SKM-1 treated with dmso at 0.1 percent for 144 hours (cell line): Measurements from ENCODE around the gene NGEF.
"Not testable (repeated sequence)": the region's sequence is repeated elsewhere in the genome, so short reads cannot be mapped to it uniquely, and the experiment has no call there.

ENCODE experiments used
- DNase-seq: peaks from one replicate; lab custom pipeline; 2025; ENCODE audit not compliant: unreplicated experiment; lab: John Stamatoyannopoulos, UW

NGEF gene

DNA sequence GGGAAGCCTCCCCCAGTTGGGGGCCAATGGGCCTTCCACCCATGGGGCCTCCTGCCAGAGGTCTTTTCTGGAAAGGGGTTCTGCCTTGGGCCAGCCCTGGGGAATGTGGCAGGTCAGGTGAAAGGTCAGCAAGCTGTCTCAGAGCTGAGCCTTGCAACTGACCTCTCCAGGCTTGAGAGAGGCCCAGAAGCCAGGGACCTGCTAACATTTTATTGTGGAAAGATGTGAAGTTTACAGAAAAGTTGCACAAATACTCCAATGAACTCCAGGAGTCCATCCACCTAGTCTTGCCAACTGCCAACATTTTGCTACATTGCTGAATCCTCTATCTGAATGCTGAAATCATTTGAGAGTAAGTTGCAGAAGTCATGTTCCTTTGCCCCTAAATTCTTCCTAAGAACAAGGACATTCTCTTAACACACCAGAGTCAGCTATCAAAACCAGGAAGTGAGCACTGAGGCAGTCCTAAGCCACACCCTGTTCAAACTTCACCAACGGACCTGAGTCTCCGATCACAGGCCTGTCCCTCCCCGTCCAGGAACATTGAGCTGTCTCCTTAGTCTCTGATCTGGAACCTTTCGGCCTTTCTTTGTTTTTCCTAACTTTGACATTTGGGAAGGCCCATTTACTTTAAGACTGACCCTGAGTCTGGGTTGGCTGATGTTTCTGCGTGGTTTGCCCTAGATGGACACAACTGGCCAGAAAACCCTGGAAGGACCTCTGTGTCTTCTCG, 139.0 kb downstream of the NGEF start:
- peak; percentile 66 for DNase-seq

DNA sequence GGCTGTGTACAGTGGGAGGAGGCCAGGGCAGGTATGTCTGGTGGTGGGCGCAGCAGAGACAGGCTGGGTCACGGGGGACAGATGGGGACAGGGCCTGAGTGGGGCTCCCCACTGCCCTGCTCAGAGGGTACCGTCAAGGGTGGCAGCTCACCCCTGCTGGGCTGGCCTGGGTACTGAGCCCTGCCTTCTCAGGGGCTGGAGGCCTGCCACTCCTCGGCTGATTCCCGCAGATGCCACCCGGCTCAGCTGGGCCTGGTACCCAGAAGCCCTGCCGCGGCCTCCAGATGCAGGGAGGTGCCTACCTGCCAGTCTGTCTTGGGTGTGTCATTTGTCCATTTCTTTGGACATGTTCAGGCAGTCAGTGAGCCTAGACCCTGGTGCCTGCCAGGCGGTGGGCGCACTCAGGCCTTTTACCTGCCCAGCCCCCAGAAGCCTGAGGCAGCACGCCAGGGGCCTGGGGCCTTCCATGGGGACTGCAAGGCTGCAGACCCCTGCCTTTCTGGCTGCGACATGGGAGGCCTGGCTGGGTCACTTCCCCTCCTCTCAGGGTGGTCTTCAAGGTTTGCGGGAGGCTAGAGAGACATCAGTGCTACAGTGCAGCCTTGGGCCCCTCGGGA, 139.7 kb downstream of the NGEF start:
- DNase-seq = no peak

DNA sequence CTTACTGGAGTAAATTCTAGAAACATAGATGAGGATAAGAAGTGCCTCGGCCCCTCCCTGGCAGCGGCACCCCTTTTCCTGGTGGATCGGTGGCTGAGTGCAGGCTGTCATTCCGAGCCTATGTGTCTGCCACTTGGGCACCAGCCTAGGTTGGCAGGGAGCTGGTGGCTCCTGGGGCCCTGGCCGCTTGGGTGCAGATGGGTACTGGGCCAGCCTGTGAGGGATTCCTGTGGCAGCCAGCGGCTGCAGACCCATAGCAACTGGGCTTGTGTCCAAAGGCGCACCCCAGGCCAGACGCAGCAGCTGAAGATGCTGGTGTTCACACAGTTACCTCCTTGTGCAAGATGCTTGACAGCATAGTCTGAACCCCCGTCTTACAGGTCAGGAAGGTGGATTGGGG, 140.2 kb downstream of the NGEF start:
- no peak for DNase-seq

DNA sequence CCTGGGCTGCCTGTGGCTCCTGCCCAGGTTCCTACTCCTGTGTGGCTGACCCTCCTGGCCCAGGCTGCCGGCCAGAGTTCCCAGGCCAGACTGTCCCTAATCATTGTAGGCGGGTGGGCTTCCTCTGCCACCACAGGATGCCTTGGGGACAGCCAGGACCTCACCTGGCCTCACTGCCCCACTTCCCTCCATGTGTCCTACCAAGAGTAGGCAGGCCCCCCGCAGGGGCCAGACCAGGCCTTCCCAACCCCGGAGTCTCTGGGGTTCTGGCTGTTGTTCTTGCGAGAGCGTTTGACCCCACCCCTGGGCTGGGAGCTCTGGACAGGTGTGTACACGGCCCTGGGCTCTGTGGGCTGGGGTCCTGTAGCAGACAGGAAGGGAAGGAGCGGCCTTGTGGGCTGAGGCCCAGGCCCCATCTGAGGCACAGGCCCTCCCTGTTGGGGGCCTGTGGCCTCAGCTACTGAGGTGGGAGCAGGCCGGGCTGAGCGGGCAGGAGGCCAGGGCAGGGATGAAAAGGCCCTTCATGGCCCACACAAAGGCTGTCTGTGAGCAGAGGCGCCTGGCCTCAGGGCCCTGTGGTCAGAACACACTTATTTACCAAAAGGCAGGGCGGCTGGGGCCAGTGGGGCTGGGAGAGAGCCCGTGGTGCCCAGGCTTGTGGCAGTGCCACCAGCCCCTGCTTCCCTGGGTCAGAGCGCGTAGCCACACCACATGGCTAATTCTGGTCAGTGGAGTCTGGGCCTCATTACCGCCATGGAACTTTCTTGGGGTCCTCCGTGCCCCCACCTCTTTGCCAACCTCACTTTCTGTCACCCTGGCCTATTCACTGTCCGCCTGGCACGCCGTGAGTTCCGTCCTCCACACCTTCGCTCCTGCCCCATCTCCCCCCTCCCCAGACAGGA, 141.0 kb downstream of the NGEF start:
- no peak for DNase-seq

DNA sequence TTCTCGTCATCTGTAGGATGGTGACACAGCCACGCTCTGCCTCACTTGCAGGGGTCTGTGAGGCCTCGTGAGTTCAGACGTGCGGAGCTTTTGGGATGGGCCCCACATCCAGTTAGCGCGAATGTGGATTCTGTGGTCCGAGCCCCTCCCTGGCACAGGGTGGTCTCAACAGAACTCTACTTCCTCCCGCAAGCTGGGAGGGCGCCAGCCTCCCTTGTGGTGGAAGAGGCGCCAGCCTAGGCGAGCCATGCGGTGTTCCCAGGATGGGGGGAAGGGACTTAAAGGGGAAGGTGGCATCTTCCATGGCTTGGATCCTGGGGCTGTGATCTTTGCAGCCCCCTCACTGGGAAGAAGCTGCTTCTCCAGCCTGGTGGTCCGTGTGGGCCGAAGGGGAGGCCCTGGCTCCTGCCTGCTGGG, 141.6 kb downstream of the NGEF start:
- no peak for DNase-seq

DNA sequence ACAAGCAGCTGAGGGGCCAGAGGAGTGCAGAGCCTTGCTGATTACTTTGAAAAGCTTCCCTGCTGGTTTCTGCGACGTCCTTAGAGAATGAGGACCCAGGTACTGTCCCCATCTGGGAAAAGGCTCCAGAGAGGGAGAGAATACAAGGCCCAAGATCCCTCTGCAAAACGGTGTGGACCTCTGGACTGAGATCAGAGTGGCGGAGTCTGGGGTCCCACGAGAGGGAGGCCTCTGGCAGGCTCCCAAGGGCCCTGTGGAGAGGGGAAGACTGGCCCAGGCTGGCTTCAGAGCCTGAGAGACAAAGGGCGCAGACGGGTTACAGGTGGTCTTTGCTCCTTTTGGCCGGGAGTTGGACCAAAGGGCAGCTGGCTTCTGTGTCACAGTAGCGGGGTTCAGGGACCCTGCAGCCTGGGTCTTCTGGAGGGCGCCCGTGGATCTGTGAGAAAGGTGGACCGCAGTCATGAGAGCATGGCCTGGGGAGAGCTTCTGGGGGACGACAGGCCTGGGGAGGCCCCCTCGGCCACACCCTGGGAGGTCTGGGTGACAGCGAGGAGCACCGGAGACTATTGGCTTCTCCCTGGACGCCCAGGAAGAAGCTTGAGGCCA, 142.2 kb downstream of the NGEF start:
- no peak for DNase-seq

DNA sequence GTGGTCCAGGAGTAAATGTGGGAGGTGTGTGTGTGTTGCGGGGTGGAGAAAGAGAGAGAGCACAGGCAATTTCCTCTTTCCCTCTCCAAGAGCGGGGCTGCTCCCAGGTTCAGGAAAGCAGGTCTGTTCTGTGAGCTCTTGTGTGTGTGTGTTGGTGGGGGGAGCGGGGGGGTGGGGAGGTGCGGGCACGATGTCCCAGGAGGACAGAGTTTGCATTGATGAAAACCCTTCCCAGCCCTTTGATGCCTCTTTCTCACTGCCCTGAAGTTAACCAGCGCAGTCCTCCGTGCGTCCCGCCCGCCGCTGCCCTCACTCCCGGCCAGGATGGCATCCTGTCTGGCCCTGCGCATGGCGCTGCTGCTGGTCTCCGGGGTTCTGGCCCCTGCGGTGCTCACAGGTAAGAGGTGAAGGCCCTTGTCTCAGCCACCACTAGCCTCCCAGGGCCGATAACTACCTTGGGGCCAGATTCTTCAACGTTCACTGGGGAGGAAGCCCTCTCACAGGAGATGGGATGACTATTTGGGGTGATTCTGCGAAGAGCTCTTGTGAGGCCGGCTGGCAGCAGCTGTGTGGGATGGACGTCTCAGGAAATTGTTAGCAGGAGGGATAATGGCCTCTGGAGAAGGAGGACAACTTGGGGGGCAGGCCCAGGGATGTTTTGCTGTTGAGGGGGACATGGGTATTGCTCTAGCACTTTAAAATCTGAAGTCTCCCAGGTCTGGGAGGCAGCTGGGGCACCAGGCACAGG, 142.9 kb downstream of the NGEF start, which contains the start of gene SNORC:
SNORC (plus strand) TSS at position 247 of the 748 bp plus-strand sequence; CDS start at position 325, 78 bp downstream.
- no peak for DNase-seq

DNA sequence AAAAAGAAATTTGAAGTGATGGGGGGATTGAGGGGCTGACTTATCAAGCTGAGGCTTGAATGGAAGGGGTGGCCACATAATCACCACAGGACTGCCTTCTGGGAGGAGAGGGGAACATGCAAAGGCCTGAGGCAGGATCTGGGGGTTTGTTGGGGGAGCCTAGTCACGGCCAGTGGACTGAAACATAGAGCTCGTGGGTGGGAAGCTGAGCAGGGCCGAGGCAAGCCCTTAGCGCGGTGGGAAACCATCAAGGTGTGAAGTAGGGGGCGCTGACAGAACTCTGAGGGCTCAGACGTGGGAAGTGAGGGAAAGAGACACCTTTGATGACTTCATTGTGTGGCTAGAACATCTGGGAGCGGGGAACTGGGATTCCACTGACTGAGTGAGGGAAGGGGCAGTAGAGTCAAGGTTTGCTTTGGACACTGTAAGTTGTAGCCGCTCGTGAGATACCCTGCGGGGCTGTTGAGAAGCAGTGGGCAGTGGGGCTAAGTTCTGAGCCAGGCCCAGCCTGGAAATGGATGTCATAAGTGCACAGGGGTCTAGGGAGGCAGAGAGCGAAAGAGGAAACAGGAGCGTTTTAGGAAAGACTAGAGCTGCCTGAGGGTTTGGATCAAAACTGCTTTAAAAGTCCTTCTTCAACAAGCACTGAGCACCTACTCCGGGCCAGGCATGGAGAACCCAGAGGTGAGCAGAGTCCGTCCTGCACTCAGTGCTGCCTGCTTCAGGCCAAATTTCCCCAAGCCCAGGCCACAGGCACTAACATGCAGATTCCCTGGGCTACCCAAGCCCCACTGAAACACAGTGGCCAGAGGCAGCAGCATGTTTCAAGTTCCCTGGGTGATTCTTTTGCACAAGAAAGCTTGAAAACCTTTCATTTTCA, 143.7 kb downstream of the NGEF start:
- DNase-seq = no peak

DNA sequence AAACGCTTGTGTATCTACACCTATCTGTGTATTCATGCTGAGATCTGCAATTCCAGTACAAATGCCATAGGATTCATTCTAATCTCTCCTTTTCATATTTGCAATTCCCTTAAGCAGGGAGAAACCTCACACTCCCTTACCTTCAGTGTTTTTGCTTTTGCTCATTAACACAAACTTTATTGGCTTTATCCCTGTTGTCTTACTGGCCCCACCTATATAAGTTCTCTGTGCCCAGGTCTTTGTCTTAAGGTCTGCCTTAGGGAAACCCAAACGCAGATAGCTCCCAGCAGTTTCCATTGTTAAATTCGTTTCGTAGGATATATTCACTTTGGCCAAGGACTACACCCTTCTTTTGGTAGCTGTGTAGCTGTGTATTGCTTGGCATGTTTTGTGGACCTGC, 147.0 kb downstream of the NGEF start:
- DNase-seq = no peak

DNA sequence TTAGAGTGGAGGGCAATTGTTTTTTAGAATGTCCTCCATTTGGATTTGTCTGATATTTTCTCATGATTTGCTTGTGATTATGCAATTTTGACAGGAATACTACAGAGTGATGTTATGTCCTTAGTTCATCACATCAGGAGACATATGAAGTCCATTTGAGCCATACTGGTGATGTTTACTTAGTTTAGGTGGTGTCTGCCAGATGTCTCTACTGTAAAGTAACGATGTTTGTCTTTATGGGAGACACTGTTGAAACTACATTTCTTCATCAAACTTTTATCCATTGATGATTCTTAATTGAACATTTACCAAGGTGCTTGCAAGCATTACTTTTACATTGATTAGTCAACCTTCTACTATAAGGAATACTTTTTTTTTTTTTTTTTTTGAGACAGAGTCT, 147.9 kb downstream of the NGEF start:
- no peak for DNase-seq

DNA sequence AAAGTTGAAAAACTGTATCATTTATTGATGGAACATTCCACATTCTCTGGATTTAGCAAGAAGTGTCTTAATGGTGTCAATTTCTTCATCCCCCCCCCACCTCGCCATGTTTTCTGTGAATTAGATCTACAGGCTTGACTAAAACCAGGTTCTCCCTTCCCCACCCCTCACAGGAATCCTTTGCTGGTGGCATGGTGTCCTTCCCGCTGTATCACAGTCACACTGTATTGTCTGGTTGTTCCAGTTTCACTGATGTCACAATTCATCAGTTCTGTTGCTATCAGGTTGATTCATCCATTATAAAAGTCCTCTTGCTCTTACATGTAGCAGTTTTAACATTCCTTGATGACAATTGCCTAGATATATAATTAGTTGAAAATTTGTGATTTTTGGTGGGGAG, 149.1 kb downstream of the NGEF start:
- no peak for DNase-seq

DNA sequence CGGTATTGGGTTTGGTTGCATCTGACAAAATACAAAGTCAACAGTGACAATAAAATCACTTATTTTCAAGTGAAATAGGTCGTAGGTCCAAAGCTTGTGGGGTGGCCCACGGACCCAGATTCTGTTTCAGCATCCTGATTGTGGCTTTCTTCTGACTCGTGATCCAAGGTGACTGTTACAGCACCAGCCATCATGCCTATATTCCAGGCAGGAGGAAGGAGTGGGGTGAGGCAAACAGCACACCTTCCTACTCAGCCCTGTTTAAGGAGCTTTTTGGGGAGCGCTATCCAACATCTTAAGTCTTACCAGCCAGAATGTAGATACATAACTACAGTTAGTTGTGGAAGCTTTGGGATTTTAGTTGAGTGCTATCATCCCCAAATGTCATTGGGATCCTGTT, 151.7 kb downstream of the NGEF start:
- no peak for DNase-seq

DNA sequence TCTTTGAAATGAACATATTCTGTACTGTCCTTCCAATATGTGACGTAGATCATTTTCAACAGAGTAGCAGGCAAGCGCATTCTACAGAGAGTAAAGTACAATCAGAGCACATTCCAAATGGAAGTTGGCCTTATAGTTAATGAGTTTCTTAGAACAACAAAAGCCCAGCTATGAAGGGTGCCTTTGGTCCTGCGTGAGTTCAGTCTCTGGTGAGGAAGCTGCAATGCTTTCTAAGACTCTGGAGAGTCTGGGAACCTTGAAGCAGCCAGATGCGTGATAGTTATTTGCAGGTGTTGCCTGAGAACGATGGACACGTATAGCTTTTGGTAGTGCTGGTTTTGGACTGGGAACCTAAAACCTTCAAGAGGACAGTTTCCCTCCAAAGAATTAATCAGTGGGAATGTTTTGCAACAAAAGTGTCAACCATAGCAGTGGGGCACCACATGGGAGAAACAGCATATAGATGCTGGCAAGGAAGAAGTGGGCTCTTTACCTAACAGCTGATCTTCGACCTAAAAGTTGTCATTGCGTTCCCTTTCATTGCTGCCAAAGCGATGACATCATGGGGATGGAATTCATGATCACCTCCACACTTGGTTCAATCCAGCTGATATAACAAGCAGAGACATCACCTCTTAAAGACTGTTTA, 152.3 kb downstream of the NGEF start:
- no peak for DNase-seq

DNA sequence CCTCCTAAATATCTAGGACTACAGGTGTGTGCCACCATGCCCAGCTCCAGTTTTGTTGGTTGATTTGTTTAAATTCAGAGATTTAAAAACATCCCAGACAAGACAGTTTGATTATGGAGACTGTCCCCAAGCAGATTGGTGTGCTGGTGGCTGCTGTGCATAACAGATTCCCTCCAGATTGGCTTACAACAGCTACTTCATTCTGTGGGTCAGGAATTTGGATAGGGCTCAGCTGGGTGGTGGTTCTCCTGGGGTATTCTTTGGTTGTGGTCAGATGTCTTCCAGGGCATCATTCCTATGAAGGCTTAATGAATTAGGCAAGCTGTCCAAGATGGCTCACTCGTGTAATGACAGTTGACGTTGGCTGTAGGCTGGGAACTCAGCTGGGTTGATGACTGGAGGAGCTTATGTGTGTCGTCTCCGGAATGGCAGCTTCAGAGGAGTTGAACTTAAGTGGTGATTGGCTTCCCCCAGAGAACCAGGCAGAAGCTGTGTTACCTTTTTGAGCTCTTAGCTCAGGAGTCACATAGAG, 153.6 kb downstream of the NGEF start:
- no peak for DNase-seq

DNA sequence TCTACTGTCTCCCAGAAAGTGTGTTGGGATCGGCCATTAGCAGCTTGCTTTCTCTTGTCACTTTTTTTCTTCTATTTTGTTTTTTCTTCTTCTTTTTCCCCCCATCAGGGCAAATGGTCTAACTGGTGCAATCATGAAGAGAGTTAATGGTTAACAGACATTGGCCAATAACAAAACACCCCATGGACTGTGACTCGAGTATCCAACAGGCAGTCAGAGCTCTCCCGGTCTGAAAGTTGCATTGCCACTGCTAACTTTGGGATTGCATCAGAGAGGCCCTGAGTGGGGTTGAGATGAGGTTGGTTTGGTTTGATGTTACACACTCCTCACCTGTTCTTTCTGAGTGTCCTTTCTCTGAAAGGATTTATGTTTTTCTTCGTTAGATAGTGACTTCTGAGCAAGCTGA, 155.9 kb downstream of the NGEF start:
- DNase-seq = no peak

DNA sequence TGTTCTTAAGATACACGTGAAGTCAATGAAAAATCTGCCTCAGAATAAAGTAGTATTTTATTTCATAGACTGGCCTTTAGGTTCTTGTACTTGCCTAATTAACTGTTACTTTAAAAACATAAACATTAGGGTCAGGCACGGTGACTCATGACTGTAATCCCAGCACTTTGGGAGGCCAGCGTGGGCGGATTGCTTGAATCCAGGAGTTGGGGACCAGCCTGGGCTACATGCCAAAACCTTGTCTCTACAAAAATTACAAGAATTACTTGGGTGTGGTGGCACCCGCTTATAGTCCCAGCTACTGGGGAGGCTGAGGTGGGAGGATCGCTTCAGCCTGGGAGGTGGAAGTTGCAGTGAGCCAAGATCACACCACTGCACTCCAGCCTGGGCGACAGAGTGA, 159.0 kb downstream of the NGEF start:
- no peak for DNase-seq

DNA sequence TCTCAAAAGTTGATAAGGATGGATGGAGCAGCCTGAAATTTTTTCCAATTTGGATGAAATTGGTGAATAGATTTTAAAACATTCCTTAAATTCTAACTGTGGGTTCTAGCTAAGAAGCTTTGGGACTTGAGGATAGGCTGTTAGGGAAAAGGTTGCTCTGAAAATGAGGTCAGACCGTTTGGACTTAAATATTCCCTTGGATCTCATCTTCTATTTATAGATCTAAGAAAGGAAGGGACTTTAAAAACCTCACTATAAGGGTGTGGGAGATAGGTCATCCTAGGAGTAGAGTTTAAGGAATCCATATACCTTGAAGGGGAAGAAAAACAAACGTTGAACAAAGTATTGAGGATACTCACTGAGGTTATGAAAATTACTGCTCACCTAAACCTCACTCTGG, 160.4 kb downstream of the NGEF start:
- DNase-seq = no peak

DNA sequence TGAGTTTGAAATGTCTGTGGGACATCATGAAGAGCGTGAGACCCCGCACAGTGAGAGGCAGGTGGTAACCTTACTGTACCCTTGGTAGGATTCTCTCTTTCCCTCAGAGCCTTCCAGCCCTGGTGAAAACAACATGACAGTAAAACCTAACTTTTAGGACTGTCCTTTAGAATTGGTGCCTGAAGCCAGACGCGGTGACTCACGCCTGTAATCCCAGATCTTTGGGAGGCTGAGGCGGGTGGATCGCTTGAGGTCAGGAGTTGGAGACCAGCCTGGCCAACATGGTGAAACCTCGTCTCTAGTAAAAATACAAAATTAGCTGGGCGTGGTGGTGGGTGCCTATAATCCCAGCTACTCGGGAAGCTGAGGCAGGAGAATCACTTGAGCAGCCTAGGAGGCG, 161.0 kb downstream of the NGEF start:
- DNase-seq = not testable (repeated sequence)

DNA sequence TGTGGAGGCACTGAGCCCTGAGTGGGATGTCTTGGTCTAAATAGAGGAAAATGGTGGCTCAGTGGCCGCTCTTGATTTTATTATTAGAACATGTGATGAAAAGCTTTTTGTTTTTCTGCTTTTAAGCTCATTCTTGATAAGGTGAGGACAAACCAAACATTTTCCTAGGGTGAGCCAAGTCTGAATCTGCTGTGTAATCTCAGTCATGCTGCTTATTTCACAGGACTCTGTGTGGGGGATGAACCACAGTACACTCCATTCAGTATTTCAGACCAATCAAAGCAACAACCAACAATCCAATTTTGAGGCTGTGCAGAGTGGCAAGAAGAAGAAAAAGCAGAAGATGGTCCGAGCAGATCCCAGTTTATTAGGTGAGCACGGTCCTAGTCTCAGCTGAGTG, 163.0 kb downstream of the NGEF start:
- no peak for DNase-seq
